Skin epidermis (tissue), 12 donors: ENCODE data around the gene LMF1.
"Not testable (repeated sequence)": the region's sequence is repeated elsewhere in the genome, so short reads cannot be mapped to it uniquely, and the experiment has no call there.

Source experiments
- H3K27ac ChIP-seq, 21 experiments: fragments of 200-600 bp; sonication (generic) in 11 of 21; one replicate each; pipeline ENCODE4 v1.5.0; 2020; ENCODE audit warnings: mild to moderate bottlenecking in 3 of 21, inconsistent platforms in 2 of 21, moderate library complexity in 2 of 21
- H3K4me3 ChIP-seq, 7 experiments: fragments of 200-600 bp; sonication (generic) in 2 of 7; one replicate each; pipeline ENCODE4 v1.5.0; 2020; ENCODE audit warnings: inconsistent platforms in 2 of 7, mild to moderate bottlenecking in 2 of 7, moderate library complexity in 1 of 7

Gene LMF1

DNA sequence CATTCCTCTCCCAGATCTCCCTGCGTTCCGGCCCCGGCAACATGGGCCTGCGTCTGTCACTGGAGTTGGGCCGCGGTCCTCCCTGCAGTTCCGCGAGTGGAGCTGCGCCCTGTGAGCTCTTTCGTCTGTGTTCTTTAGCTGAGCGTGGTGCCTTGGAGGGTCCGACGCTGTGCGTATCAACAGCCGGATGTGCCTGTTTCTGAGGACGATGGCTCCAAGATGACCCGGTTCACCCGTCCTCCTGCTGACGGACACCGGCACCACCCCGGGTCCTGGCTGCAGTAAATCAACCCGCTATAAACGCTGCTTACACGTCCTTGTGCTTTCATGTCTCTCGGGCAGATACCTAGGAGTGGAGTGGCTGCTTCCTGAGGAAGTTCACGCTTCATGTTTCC is 125.4 kb downstream of the LMF1 start:
- Histone ChIP-seq H3K4me3 (no peak overlapping the region), H3K27ac (no peak overlapping the region)

DNA sequence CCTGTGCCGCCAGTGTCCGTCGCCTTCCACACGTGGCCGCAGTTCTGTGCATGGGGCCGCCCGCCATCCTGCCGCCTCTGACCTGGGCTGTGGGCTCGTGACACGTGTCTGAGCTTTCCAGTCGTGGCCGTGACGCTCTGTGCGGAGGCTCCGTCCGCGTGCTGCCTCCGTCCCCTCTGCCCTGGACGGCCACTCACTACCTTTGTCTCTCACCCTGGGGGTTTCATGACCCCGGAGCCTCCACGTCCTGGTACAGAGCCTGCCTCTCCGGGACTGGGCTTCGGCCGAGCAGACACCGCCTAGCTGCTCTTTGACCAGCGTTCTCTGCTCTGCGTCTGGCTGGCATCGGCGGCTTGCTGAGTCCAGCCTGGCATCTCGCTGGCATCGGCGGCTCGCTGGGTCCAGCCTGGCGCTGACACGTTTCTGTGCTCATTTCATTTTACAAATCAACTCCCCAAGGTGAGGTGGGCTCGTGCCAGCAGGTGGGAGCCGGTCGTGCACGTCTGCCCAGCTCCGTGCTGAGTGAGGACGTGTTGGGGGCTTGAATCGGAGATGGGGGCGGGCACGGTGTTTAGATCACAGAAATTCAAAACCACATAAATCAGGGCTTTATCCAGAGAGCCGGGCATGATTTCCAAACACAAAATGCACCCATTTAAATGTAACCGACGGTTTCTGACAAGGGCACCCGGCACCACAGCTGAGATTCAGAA is 126.0 kb downstream of the LMF1 start:
- Histone ChIP-seq H3K27ac (no peak overlapping the region), H3K4me3 (no peak overlapping the region)

DNA sequence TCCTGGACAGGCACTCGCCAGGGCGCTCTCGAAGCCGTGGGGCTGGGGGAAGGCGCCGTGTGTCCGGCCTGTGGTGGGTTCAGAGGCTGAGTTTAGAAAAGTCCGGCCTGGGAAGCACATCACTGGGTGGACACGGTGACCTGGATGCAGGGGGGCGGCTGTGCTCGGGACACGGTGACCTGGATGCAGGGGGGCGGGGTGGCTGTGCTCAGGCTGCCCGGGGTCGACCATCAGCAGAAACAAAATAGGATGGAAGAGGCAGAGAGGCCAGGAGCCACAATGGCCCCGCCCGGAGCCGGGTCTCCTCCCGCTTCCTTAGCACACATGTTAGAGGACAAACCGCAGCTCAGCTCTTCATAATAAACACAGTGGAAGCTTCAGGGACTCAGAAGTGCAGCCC is 127.0 kb downstream of the LMF1 start:
- Histone ChIP-seq H3K4me3 (no peak overlapping the region), H3K27ac (no peak overlapping the region)

DNA sequence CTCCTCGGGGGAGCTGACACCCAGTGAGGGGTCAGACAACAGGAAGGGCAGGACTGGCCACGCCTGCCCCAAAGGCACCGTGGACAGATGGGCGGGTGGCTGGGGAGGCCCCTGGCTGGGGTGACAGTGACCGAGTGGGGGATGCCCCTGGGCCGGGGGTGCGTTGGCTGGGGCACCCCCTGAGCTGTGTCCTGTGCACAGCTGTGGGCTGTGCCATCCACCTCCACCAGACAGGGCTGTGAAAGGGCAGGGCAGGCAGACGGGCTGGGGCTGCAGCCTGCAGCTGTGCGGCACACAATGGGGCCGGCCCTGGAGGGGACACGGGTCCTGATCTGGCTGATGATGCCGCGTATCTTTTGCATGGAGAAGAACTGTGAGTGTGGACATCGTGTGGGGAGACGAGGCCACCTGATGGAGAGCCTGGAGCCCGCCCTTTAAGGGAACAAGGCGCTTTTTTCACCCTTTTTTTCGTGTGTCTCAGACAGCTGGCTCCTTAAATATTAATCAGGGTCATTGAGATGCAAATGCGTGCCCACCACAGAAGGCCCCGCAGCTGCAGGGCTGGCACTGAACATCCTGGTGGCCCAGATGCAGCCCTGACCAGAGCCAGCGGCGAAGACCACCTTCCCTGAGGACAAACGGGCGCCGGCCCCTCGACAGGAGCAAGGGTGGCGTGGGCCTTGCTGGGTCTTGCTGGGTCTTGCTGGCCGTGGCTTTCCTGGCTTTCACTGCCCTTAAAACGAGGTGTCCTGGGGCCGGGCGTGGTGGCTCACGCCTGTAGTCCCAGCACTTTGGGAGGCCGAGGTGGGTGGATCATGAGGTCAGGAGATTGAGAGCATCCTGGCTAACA is 127.8 kb downstream of the LMF1 start:
- Histone ChIP-seq H3K4me3 (no peak overlapping the region), H3K27ac (no peak overlapping the region)

DNA sequence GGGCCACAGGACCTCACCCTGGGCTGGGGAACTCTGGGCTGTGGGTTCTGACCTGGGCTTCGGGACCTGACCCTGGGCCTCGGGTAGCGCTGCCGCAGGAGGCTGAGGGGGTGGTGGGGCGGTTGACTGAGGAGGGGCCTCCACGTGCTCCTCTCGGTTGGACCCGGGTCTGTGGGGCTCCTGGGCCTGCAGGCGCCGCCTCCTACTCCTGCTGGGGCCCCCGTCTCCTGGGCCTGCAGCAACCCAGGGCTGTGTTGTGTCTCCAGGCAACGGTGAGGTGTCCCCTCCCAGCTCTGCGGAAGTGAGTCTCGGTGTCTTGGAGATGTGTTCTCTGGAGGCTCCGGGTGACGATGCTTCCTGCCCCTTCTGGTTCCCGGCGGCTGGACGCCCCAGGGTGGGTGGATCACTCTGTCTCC is 128.7 kb downstream of the LMF1 start:
- Histone ChIP-seq H3K4me3 (no peak overlapping the region), H3K27ac (no peak overlapping the region)

DNA sequence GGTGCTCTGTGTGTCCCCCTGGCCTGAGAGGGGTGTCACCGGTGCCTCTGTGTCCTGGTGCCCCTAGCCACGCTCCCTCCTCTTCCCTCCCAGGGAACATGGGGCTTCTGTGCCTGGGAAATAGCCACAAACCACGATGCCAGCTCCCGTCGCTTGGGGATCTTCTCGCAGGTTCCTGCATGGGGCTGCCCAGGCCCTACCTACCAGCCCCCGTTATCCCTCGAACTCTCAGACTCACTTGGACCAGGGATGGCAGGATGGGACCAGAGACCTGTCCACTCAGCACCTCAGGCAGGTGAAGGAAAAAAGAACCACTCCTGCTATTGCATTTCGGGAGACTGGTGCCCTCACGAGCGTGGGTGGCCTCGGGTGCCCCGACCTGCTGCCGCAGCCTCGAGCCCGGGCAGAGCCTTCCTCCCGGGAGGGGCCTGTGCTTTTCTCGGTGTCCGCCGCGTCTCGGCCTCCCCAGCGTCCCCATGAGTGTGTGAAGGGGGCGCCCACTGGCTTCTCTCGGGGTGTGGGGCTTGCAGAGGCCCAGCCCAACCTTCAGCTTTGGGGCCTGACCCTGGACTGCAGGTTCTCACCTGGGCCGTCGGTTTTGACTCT is 129.2 kb downstream of the LMF1 start:
- Histone ChIP-seq H3K27ac (no peak overlapping the region), H3K4me3 (no peak overlapping the region)

DNA sequence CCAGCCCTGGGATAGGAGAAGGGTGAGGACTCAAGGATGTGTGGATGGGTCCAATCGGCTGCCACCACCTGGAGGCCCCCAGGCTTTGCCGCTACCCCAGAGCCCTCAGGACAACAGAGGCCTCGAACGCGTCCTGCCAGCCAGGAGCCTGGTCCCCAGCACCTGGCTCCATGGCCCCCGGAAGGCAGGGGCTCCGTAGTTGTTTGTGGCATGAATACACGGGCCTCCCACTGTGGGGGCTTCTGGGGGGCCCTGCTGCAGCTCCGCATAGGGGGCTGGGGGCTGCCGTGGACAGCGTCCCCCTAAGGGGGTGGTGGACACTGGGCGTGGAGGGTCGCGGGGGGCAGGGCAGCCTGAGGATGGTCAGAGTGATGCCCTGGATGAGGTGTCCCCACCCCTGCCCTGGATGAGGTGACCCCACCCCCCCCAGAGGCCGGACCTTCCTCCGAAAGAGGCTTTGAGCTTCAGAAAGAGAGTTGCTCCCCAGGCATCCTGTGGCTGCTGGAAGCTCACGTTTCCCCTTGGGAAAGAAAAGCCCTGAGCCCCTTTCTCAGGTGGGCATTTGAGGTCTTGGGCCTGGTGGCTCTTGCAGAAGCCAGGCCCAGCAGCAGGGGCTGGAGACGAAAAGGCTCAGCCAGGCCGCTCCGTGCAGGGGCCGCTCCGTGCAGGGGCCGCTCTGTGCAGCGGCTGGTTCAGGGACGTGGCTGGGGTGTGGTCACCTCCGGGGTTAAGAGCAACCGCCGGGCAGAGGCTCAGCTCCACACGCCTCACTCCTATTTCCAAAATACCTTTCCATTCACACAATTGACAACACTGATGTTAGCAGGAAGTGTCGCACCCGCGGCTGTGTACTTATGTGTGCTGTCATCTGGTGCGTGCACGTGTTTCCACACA is 130.0 kb downstream of the LMF1 start:
- H3K27ac ChIP-seq, result no peak overlapping the region
- no peak overlapping the region for H3K4me3 ChIP-seq

DNA sequence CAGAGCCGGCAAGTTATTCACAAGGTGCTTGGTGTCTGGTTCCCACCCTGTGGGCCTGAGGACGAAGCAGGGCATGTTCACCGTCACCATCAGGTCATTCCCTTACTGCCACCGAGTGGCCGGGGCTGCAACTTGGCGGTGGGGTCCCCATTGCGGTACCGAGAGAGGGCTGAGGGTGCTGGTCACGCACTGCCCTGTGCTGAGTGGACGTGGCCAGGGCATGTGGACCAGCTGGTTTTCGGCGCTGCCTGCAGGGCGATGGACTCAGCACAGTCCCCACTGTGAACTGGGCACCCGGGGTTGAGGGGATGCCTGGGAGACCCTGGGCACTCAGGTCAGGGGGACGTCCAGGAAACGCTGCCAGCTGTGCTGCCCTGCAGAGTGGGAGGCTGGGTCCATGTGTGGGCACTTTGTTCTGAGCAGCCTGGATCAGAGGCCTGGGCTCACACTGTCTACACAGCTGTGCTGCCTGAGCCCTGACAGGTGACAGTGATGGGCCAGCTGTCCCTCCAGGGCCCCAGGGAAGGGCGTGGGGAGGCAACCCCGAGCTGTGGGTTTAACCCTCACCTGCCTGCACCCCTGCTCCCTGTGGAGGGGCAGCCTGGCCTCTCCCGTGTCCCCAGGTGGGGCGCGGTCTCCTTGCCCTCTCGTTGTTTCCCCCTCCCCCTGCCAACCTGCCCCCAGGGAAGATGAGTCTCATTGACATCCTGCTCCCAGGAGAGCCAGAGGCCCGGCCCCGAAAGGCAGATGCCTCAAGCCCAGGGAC is 131.0 kb downstream of the LMF1 start:
- Histone ChIP-seq H3K27ac (no peak overlapping the region), H3K4me3 (no peak overlapping the region)

DNA sequence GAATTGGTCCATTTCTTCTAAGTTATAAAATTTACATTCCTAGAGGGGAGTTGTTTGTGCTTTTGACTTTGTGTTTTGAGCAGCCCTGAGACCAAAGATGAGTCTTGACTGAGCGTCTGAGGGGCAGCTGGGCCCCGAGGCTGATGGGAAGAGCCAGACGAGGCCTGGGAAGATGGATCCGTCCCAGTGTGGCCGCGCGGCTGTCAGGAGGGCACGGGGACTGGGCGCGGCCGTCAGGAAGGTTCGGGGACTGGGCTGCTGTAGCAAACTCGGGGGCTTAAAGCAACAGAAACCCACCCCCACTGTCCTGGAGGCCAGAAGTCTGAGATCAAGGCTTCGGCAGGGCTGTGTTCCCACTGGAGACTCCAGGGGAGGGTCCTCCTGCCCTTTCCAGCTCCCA is 132.0 kb downstream of the LMF1 start:
- H3K4me3 ChIP-seq, result no peak overlapping the region
- H3K27ac ChIP-seq, result no peak overlapping the region

DNA sequence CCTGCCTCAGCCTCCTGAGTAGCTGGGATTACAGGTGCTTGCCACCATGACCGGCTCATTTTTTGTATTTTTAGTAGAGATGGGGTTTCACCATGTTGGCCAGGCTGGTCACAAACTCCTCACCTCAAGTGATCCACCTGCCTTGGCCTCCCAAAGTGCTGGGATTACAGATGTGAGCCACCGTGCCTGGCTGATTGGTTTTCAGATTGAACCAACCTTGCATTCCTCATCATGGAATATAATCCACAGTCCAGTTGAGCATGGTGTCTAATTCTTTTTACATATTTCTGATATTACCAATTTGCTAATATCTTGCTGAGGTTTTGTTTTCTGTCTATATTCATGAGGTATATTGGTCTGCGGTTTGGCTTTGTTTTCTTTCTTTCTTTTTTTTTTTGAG is 134.0 kb downstream of the LMF1 start:
- H3K4me3 ChIP-seq, H3K27ac ChIP-seq: not testable (repeated sequence)

DNA sequence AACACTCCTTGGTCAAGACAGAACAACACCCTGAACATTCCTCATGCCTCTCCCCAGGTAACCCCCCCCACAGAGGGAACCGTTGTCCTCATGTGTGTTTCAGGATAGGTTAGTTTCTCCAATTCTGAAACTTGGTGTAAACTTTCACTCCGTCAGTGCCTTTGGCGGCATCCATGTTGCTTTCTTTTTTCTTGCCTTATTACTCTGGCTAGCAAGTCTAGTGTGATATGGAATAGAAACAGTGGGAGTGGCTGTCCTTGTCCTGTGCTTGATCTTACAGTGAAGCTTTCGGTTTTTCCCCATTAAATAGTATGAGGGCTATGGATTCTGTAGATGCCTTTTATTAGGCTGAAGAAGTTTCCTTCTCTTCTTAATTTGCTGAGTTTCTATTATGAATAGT is 134.6 kb downstream of the LMF1 start:
- no peak overlapping the region for H3K27ac ChIP-seq
- H3K4me3 ChIP-seq, result no peak overlapping the region

DNA sequence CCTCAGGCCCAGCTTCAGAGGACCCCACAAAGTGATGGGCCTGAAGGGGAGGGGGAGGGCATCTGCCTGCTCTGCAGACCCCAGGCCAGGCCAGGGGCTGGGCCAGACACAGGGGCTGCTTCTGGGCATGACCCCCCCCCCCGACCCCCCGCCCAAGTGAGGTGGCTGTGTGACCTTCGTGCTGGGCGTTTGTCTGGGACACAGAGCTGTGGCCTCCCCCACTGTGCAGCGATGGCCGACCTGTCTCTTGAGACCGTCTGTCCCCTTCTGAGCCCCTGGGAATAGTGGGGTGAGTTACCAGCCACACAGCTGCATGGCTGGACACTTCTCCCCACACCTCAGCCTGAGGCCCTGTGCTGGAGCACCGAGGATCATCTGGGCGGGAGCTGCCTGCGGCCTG is 135.4 kb downstream of the LMF1 start:
- no peak overlapping the region for H3K4me3 ChIP-seq
- H3K27ac ChIP-seq, result no peak overlapping the region

DNA sequence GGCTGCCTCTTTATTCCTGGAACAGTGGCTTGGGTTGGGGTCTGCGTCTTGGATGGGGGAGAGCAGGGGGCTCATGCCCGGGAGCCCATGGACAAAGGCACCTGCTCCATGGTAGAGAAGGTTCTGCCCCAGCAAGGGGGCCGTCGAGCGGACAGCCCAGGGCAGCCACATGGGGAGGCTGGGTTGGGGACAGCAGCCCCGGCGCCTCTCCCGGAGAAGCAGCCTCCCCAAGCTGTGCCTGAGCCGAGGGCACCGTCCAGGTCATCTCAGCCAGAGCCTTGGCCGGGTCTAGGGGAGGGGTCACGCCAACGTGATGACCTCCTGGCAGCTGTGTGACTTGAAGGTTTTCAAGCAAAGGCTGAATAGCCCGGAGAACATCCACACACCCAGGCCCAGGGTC is 137.4 kb downstream of the LMF1 start:
- no peak overlapping the region for H3K27ac ChIP-seq
- no peak overlapping the region for H3K4me3 ChIP-seq

DNA sequence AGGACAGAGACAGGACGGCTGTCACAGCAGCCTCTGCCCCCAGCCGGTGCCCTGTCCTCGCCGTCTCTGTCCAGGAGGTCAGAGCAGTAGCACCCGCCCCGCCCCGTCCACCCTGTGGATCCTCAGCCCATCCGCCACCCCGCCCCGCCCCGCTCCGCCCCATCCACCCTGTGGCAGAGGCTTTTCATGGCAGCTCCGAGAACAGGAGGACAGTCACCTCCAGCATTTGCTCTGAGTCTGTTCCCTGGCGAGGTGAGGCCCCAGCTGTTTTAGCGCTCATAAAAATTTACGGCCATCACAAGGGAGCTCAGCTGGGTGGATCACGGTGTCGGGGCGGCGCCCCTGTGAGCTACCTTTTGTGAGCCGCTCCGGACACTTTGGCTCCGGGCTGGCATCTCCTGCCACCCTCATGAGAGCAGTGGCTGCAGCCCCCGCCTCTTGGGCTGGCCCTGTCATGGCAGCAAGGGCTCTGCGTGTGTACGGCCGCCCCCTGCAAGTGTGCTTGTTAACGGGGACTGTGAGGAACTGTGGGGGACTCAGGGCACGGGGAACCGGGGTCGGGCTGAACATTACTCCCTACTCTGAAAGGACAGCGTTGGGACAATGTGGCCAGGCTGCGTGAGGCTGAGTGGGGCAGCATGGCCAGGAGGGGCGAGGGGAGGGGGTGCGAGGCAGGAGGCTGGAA is 138.0 kb downstream of the LMF1 start:
- no peak overlapping the region for H3K27ac ChIP-seq
- no peak overlapping the region for H3K4me3 ChIP-seq

DNA sequence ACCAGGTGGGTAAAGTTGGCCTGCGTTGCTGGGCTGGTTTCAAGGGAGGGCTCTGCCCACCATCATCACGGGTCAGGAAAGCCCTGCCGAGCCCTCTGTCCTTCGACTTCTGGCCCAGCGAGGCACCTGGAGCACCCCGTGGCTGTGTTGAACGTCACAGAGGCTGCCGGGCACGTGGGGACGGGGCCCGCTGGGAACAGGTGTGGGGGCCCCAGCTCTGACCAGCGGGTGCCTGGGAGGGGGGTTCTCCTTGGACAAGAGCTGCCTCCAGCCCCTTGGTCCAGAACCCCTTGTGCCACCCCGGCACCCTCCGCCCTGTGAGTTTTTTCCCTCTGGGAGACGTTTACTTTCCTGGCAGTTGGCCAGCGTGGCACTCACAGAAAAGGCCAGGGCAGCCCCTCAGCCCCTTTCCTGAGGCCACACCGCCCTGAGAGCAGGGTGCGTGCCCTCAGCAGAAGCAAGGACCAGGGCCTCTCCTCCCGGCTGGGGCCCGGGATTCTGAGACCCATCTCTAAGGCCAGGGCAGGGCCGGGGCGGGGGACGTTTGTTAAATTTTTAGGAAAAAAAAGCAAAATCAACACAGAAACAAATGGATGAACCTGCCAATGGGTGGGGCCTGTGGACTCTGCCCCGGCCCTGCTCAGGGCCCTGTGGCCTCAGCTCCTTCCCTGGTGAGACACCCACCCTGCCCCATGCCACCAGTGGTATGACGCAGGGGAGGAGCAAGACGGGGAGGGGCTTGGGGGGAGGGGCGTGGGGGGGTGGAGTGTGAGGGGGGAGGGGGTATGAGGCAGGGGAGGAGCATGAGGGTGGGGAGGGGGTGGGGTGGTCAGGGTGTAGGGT is 139.0 kb downstream of the LMF1 start:
- no peak overlapping the region for H3K4me3 ChIP-seq
- H3K27ac ChIP-seq, result no peak overlapping the region

DNA sequence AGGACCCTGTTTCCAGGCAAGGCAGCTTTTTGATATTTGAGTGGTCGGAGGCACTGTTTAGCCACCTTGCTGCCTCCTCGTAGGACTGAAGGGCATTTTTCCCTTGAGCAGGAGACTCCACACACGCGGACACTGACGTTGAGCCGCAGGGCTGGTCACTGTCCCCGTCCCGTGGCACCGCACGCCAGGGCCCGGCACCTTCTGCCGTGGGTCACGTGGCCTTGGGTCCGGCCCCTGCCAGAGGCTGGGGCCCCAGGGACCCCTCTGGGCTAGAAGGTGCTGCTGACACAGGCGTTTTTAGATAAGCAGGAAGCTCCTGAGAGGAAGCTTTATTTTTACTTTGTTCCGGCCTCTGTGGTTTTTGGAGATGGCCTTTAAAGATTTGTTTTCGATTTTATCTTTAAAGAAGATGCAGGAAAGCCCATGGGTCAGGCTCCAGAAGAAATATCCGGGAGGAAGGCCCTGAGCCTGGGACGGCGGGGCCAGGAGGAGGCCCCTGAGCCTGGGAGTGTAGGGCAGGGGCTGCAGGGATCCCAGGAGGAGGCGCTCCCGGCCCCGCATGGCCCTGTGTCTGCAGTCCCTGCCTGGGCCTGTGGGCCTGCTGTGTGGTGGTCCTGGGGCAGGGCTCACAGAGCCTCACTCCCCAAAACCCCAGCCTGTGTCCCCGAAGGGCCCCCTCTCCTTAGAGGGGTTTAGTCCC is 139.8 kb downstream of the LMF1 start:
- Histone ChIP-seq H3K27ac (no peak overlapping the region), H3K4me3 (no peak overlapping the region)

DNA sequence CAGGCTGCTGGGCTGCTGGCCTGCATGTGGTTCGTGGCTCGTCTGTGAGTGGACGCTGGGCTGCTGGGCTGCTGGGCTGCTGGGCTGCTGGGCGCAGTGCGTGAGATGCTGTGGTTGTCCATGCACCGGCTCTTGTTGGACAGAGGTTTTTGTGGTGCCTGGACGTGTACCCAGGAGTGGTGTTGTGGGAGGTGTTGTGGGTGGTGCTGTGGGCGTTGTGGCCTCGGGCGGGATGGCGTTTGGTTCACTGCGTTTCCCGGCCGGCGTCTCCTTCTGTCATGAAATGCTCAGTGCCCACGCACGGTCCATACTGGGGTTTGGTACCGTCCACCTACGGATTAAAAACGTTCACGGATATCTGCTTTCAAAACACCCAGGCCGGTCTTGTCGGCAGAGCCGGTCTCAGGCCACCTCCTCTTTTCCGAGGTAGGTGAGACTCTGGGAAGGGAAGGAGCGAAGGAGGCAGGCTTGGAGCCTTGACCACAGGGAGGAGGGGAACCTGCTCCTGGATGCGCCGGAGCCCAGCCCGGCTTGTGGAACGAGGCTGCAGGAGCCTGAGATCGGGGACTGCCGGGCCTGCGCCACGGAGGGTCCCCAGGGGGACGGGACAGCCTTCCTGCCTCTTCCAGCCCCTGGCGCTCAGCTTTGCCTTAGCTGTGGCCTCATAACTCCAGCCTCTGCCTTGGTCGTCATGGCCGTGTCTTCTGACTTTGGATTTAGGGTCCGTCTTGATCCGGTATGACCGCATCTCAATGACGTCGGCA is 140.5 kb downstream of the LMF1 start:
- Histone ChIP-seq H3K27ac (no peak overlapping the region), H3K4me3 (no peak overlapping the region)
